ENCODE data around the gene TCIRG1.

The TCIRG1 gene

GRCh38 chr11:68003846-68004550, 34.8 kb upstream of the TCIRG1 start, which contains the start of gene UNC93B1:
Gene UNC93B1, minus strand, starts transcription at chr11:68004097. Its CDS starts 54 bp downstream, at chr11:68004043.
- Histone ChIP-seq H3K9ac (ENCODE audit: low read length) (peak within 1 kb of the TSS; percentile 61), H3K27ac (ENCODE audit: low read length, poor library complexity, severe bottlenecking) (no peak within 1 kb of the TSS), H3K23ac (ENCODE audit: low read length in 2 of 2) (peak within 1 kb of the TSS in 1 of 2 experiments; percentile 72), H3K4me2 (ENCODE audit: low read length, poor library complexity, severe bottlenecking) (peak within 1 kb of the TSS; percentile 85), H3K9me3 (ENCODE audit: control insufficient read depth, low read length) (no peaks in the 10 kb centered on the region), H4K91ac (ENCODE audit: low read length) (peak within 1 kb of the TSS; percentile 43), H2BK15ac (ENCODE audit: low read depth, poor library complexity, severe bottlenecking) (peak within 1 kb of the TSS; percentile 62), H3K27me3 (ENCODE audit: control insufficient read depth in 1 of 2, insufficient read depth in 1 of 2, low read length in 2 of 2) (no peaks in the 10 kb centered on the region), H2AK5ac (ENCODE audit: low read length, severe bottlenecking) (no peak within 1 kb of the TSS), H3K18ac (ENCODE audit: low read depth in 1 of 2, low read length in 2 of 2) (peak within 1 kb of the TSS; percentile 71 to 95), H2BK12ac (ENCODE audit: low read length in 2 of 2) (peak within 1 kb of the TSS in 1 of 2 experiments; percentile 76), H3K79me1 (replicated peaks; ENCODE audit: low read length, poor library complexity, severe bottlenecking) (no peaks in the 10 kb centered on the region), H3K14ac (ENCODE audit: low read length in 2 of 2) (peak within 1 kb of the TSS in 1 of 2 experiments; percentile 92), H2BK120ac (ENCODE audit: low read depth, low read length) (peak within 1 kb of the TSS; percentile 66), H3K4ac (ENCODE audit: low read depth in 1 of 2, low read length in 2 of 2) (peak within 1 kb of the TSS; percentile 7 to 60), H2AFZ (ENCODE audit: low read depth, low read length) (peak within 1 kb of the TSS; percentile 72), H2BK5ac (ENCODE audit: low read depth, low read length, poor library complexity, severe bottlenecking) (no peak within 1 kb of the TSS), H3K4me3 (ENCODE audit: insufficient read depth in 1 of 2, low read depth in 1 of 2, low read length in 2 of 2) (peak within 1 kb of the TSS; percentile 68 to 81), H4K8ac (ENCODE audit: low read length) (peak within 1 kb of the TSS; percentile 43), H3K36me3 (ENCODE audit: control insufficient read depth in 1 of 2, insufficient read depth in 2 of 2, low read depth in 1 of 2, low read length in 2 of 2) (peaks cover 0 to 8% of the 10 kb centered on the region in 2 experiments), H3K4me1 (ENCODE audit: control insufficient read depth, insufficient read depth, low read depth, low read length) (peaks cover 24% of the 10 kb centered on the region)
- peak; percentile 78 for DNase-seq
- WGBS = 9% methylated on average over 36 of the region's 64 CpGs

GRCh38 chr11:68004551-68005335, 34.1 kb upstream of the TCIRG1 start:
- no peak for DNase-seq
- peak overlapping the region; percentile 43 for H4K91ac ChIP-seq (ENCODE audit: low read length)
- H3K27me3 ChIP-seq (ENCODE audit: control insufficient read depth in 1 of 2, insufficient read depth in 1 of 2, low read length in 2 of 2) = no peaks in the 10 kb centered on the region
- peak overlapping the region; percentile 19 for H2AK5ac ChIP-seq (ENCODE audit: low read length, severe bottlenecking)
- no peak overlapping the region for H3K14ac ChIP-seq (ENCODE audit: low read length in 2 of 2)
- H4K8ac ChIP-seq (ENCODE audit: low read length) = no peak overlapping the region
- H2BK5ac ChIP-seq (ENCODE audit: low read depth, low read length, poor library complexity, severe bottlenecking) = no peak overlapping the region
- peaks cover 0 to under 1% of the 10 kb centered on the region in 2 experiments for H3K36me3 ChIP-seq (ENCODE audit: control insufficient read depth in 1 of 2, insufficient read depth in 2 of 2, low read depth in 1 of 2, low read length in 2 of 2)
- peaks cover 26% of the 10 kb centered on the region for H3K4me1 ChIP-seq (ENCODE audit: control insufficient read depth, insufficient read depth, low read depth, low read length)
- H3K4me2 ChIP-seq (ENCODE audit: low read length, poor library complexity, severe bottlenecking) = no peak overlapping the region
- H3K4me3 ChIP-seq (ENCODE audit: insufficient read depth in 1 of 2, low read depth in 1 of 2, low read length in 2 of 2) = peak overlapping the region; percentile 17 to 68
- H3K79me1 ChIP-seq (replicated peaks; ENCODE audit: low read length, poor library complexity, severe bottlenecking) = no peaks in the 10 kb centered on the region
- peak overlapping the region in 1 of 2 experiments; percentile 7 for H3K4ac ChIP-seq (ENCODE audit: low read depth in 1 of 2, low read length in 2 of 2)
- peak overlapping the region; percentile 62 for H2BK15ac ChIP-seq (ENCODE audit: low read depth, poor library complexity, severe bottlenecking)
- H2BK12ac ChIP-seq (ENCODE audit: low read length in 2 of 2) = no peak overlapping the region
- WGBS = 87% methylated on average over 13 of the region's 14 CpGs
- no peak overlapping the region for H3K23ac ChIP-seq (ENCODE audit: low read length in 2 of 2)
- H3K27ac ChIP-seq (ENCODE audit: low read length, poor library complexity, severe bottlenecking) = no peak overlapping the region
- no peak overlapping the region for H2AFZ ChIP-seq (ENCODE audit: low read depth, low read length)
- peak overlapping the region; percentile 61 for H3K9ac ChIP-seq (ENCODE audit: low read length)
- peak overlapping the region in 1 of 2 experiments; percentile 71 for H3K18ac ChIP-seq (ENCODE audit: low read depth in 1 of 2, low read length in 2 of 2)
- H3K9me3 ChIP-seq (ENCODE audit: control insufficient read depth, low read length) = no peaks in the 10 kb centered on the region
- H2BK120ac ChIP-seq (ENCODE audit: low read depth, low read length) = no peak overlapping the region

GRCh38 chr11:68006606-68007166, 32.1 kb upstream of the TCIRG1 start:
- no peak overlapping the region for H3K9ac ChIP-seq (ENCODE audit: low read length)
- 95% methylated on average over 7 of the region's 7 CpGs for WGBS

More at GRCh38 chr11:68006606-68007166, 32.1 kb upstream of the TCIRG1 start:
- peaks cover 43% of the 10 kb centered on the region for H3K4me1 ChIP-seq (ENCODE audit: control insufficient read depth, insufficient read depth, low read depth, low read length)
- H3K4me3 ChIP-seq (ENCODE audit: insufficient read depth in 1 of 2, low read depth in 1 of 2, low read length in 2 of 2) = no peak overlapping the region
- no peak overlapping the region for H2BK5ac ChIP-seq (ENCODE audit: low read depth, low read length, poor library complexity, severe bottlenecking)
- no peak overlapping the region for H3K23ac ChIP-seq (ENCODE audit: low read length in 2 of 2)
- no peak overlapping the region for H3K18ac ChIP-seq (ENCODE audit: low read depth in 1 of 2, low read length in 2 of 2)
- DNase-seq = no peak
- H3K9me3 ChIP-seq (ENCODE audit: control insufficient read depth, low read length) = no peaks in the 10 kb centered on the region
- H3K14ac ChIP-seq (ENCODE audit: low read length in 2 of 2) = no peak overlapping the region
- H4K91ac ChIP-seq (ENCODE audit: low read length) = peak overlapping the region; percentile 6
- no peaks in the 10 kb centered on the region for H3K36me3 ChIP-seq (ENCODE audit: control insufficient read depth in 1 of 2, insufficient read depth in 2 of 2, low read depth in 1 of 2, low read length in 2 of 2)
- no peaks in the 10 kb centered on the region for H3K27me3 ChIP-seq (ENCODE audit: control insufficient read depth in 1 of 2, insufficient read depth in 1 of 2, low read length in 2 of 2)
- H2AFZ ChIP-seq (ENCODE audit: low read depth, low read length) = no peak overlapping the region
- no peak overlapping the region for H3K4me2 ChIP-seq (ENCODE audit: low read length, poor library complexity, severe bottlenecking)
- H2BK12ac ChIP-seq (ENCODE audit: low read length in 2 of 2) = peak overlapping the region in 1 of 2 experiments; percentile 23
- no peak overlapping the region for H4K8ac ChIP-seq (ENCODE audit: low read length)
- peak overlapping the region; percentile 15 for H2AK5ac ChIP-seq (ENCODE audit: low read length, severe bottlenecking)
- H3K27ac ChIP-seq (ENCODE audit: low read length, poor library complexity, severe bottlenecking) = no peak overlapping the region
- H2BK15ac ChIP-seq (ENCODE audit: low read depth, poor library complexity, severe bottlenecking) = no peak overlapping the region
- no peak overlapping the region for H3K4ac ChIP-seq (ENCODE audit: low read depth in 1 of 2, low read length in 2 of 2)
- no peak overlapping the region for H2BK120ac ChIP-seq (ENCODE audit: low read depth, low read length)
- peaks cover 5% of the 10 kb centered on the region for H3K79me1 ChIP-seq (replicated peaks; ENCODE audit: low read length, poor library complexity, severe bottlenecking)

All from mesenchymal stem cell (in vitro differentiated cells and primary cell).